RCC 7860 (cell line): ENCODE data around the gene HS1BP3.

Experiments
- DNase-seq: peaks from one replicate; pipeline ENCODE4 v3.0.0-alpha.2; 2015; ENCODE audit warnings: low spot score
- FAIRE-seq: peaks from 2 replicates; lab custom pipeline; 2012; peaks lifted over from hg19 to GRCh38; lab: Jason Lieb, UNC

HS1BP3 gene

DNA sequence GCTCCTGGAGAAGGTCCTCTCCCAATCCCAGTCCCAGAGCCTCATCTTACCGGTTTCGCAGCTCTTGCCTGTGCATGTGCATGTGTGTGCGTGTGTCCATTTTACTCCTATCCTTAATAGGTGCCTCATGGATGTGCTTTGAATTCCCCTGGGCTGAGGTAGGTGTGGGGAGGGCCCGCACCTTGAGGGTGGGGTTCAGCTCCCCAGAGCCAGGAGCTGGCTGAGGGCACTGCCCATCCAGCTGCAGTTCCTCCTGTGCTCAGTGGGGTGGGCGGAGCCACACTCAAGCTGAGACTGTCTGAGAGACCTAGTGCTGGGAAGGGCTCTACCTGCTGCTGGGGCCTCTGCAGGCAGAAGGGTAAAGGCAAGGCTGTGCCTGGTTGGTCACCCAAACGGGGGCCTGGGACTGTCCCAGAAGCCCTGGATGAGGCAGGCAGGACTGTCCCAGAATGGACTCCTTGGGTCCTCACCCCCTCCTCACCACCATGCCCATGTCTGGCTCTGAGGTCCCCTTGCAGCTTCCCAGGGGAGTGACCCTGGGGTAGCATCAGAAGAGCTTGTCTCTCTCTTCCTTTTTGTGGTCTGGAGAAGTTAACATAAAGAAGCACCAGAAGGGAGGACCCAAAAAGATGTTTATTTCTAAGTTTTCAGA lies 24.9 kb upstream of the HS1BP3 start:
- DNase-seq: peak; percentile 11
- no peak for FAIRE-seq

- DNase-seq: peak; percentile 68
- FAIRE-seq: peak; percentile 79
Measured at GRCh38 chr2:20674974-20675679, 24.2 kb upstream of the HS1BP3 start.

- FAIRE-seq (no peak), DNase-seq (no peak)
Measured at GRCh38 chr2:20674309-20674965, 23.5 kb upstream of the HS1BP3 start.

DNA sequence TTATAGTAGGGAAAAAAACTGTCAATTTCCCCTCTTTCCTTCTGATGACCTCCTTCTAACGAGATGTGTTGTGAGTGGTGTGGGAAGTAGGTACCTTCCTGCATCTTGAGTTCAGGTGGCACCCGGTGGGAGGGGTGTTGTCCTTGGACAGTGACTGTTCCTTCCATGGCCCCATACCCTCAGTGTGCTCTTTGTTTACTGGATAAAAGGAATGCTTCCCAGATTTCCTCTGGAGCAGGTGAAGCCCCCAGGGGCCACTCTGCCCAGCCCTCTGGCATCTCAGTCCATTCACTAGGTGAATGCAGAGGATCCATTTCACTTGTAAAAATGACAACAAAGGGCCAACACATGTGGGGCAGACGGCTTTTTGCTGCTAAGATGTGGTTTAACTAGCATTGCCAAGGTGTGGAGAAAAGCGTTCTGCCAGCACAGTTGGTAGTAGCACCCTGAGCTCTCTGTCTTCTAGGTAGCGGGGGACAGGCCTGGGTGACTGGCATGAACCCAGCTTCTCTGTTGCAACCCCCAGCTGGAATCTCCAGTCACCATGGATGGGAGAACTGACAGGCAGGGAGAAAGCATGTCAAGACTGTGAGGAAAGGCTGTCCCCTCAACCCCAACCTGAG lies 22.9 kb upstream of the HS1BP3 start:
- no peak for FAIRE-seq
- DNase-seq: no peak

DNA sequence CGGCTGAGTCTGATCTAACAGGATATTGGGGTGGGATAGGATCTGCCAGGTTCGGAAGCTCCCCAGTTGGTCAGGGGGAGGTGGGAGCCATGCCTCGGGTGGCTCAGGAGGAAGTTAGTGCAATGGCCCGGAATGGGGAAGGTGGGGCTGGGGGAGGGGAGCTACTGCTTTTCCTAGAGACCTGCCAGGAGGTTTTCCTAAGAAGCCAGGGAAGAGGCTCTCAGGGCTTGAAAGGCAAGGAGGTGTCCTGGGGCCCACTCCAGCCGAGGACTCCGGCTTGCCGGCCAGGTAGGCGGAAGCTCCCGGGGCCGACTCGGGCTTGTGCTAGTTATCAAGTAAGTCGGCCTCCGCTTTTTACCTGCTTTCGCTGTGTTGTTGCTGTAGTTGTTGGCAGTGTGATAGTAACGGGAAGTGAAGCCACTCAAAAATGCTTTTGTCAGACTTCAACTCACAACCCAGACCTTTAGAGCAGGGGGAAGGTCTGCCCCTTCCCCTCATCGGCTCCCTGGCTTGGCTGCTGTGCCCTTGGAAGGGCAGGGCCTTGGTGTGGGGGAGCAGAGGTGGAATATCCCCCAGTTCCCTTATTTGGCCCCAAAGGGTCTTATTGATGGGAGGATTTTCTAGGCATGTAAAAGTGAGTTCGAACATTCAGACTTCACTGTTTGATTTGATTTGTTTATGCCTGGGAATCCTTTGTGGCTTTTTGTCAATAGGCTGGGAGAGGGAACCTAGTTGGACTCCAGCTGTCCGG lies 21.5 kb upstream of the HS1BP3 start:
- no peak for DNase-seq

DNA sequence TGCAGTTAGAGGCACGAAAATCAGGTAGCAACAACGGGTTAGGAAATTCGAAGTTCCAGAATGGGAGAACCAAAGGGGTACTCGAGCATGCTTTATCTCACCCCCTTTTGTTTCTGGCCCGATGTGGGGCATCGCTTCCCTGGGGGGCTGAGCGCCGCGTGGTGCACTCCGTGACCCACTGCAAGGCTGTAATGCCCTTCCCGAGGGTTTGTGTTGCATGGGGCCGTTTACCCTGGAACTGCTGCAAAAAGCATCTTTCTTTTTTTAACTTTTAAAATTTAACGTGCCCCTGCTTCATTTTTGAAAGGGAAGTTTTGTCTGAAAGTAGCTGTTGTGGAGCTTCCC lies 20.8 kb upstream of the HS1BP3 start:
- FAIRE-seq (no peak), DNase-seq (no peak)

More for the DNA sequence above, 21.5 kb upstream of the HS1BP3 start:
- FAIRE-seq: no peak

DNA sequence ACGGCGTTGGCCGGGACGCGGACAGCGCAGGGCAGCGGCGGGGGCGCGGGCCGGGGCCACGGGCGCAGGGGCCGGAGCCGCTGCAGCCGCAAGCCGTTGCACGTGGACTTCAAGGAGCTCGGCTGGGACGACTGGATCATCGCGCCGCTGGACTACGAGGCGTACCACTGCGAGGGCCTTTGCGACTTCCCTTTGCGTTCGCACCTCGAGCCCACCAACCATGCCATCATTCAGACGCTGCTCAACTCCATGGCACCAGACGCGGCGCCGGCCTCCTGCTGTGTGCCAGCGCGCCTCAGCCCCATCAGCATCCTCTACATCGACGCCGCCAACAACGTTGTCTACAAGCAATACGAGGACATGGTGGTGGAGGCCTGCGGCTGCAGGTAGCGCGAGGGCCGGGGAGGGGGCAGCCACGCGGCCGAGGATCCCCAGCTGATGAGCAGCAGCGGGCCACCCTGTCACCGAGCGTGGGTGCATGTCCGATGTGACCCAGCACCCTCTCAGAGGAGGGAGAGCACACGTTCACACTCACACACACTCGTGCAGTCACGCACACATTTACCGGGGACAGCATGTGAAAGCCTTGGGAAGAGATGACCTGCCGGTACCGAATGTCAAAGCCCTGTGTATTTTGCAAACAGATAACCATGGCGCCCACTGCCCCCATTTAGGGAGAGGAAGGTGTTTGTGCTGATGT lies 20.3 kb upstream of the HS1BP3 start:
- no peak for FAIRE-seq

GRCh38 chr2:20670315-20671035 lies 19.6 kb upstream of the HS1BP3 start:
- no peak for DNase-seq
- no peak for FAIRE-seq

More for the DNA sequence above, 20.3 kb upstream of the HS1BP3 start:
- DNase-seq: no peak

DNA sequence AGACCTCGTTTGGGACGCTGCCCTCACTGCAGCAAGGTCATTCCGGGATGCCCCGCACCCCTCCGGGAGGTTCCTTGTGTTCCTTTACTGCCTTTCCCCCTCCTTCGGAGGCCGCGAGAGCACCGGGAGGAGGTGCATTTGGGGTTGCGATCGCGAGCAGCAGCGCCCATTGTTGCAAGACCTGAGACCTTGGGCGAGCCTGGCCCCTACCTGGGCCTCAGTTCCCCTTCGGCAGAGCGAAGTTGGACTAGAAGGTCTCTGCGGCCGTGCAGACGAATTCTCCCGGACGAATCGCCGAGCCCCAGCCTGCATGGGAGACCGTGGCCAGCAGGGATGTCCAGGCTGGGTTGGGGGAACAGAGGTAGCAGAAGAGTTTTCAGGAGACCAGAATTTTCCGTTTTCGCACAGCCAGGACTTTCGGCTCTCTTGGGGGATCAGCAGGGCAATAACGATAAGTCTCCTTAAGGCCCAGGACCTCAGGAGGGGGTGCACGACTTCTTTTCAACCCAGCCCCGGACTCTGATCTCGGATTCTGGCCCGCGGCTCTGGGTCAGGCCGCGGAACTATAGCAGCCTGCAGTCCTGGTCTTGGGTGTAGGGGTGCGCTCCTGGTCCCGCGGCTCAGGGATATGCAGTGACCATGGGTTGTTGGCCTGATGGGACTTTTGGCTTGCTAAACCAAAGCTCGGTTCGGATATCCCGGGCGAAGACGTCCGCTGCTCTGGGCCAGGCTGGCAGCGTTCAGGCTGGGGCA lies 18.8 kb upstream of the HS1BP3 start:
- no peak for FAIRE-seq
- no peak for DNase-seq

GRCh38 chr2:20668871-20669475 lies 18.1 kb upstream of the HS1BP3 start:
- no peak for DNase-seq
- FAIRE-seq: no peak

- FAIRE-seq: no peak
- DNase-seq: no peak
Measured at GRCh38 chr2:20668451-20668850, 17.6 kb upstream of the HS1BP3 start.

- FAIRE-seq: no peak
- no peak for DNase-seq
Measured at GRCh38 chr2:20667531-20668401, 16.9 kb upstream of the HS1BP3 start.

DNA sequence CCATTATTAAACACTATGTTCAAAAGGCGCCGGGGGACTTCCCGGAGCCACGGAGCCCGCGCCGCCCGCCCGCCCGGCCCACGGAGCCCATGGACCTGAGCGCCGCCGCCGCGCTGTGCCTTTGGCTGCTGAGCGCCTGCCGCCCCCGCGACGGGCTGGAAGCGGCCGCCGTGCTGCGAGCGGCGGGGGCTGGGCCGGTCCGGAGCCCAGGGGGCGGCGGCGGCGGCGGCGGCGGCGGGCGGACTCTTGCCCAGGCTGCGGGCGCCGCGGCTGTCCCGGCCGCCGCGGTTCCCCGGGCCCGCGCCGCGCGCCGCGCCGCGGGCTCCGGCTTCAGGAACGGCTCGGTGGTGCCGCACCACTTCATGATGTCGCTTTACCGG lies 16.2 kb upstream of the HS1BP3 start:
- FAIRE-seq (no peak), DNase-seq (no peak)

GRCh38 chr2:20666304-20667150 lies 15.6 kb upstream of the HS1BP3 start, which contains the start of gene GDF7:
TSS of gene GDF7 (plus strand) at chr2:20667144. CDS start at chr2:20667240, 96 bp downstream.
- DNase-seq (no peak), FAIRE-seq (no peak)

DNA sequence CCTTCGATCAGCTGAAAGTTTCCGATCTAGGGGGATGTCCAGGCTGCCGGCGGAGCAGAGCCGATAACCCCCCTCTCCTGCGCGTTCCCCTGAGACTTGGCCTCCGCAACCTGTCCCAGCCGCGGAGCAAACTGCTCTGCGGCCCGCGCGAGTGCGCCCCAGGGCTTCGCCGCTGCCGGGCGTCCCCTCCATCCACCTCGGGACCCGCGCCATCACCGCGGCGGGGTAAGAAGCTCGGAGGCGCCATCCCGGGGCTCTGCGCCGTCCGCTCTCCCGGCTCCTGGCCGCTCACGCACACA lies 15.1 kb upstream of the HS1BP3 start:
- no peak for FAIRE-seq
- no peak for DNase-seq

- no peak for DNase-seq
- FAIRE-seq: no peak
Measured at GRCh38 chr2:20665243-20666004, 14.5 kb upstream of the HS1BP3 start.
